AG04449 (cell line): ENCODE measurements around the gene AFMID.

Experiments used
- CTCF ChIA-PET: fragments of 350-600 bp; formaldehyde crosslinking; extraction: SDS; loops from one replicate; lab custom pipeline; 2021; ENCODE audit warnings: antibody characterized with exemption; lab: Yijun Ruan, JAX
- POLR2A ChIA-PET: fragments of 400-600, 350-600 bp; formaldehyde crosslinking; extraction: SDS; loops from one replicate; lab custom pipeline; 2020; ENCODE audit warnings: antibody characterized with exemption, inconsistent platforms; lab: Yijun Ruan, JAX
- DNase-seq: peaks from one replicate; pipeline ENCODE4 v3.0.0-alpha.2; 2010; ENCODE audit warnings: low read depth, low spot score
- H3K4me3 ChIP-seq: 2 replicates; pipeline ENCODE4 v1.5.1; 2011; ENCODE audit warnings: low read depth, mild to moderate bottlenecking, control low read depth, low read length
- TF ChIP-seq, protein P1 (sequence below): IDR thresholded peaks from one replicate; pipeline ENCODE4 v1.5.1; 2011; ENCODE audit warnings: mild to moderate bottlenecking, moderate library complexity, low read length, control low read depth, inconsistent platforms; ENCODE audit not compliant: insufficient read depth; ENCODE audit errors: missing control alignments

The AFMID gene

DNA sequence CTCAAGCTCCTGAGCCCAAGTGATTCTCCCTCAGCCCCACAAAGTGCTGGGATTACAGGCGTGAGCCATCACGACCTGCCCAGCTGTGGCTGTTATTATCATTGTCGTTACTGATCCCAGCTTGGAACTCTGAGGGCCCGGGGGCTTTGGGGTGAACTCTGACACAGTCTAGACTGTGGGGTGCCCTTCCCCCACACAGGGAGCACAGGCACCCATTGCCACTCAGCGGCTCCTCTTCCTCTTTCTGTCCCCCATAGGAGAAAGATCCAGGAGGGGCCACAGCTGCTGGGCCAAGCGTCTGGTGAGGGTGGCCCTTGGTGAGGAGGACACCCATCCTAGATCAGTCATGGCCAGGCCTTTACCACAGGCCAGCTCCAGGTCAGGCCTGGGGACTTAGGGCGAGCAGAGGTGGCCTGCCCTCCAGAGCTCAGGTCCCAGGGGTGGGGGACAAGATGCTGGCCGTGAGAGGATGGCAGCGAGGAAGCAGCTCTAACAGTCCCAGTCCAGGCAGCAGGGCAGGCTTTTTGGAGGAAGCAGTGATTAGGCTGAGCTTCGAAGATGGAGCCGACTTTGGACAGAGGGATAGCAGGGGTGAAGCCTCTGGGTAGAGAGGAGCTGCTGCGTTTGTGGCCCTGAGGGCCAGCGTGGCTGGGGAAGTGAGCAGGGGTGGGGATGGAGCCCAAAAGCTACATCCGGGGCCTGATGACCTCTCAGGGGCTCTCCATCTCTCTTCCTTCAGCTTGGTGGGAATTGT, 69.0 kb downstream of the AFMID start:
- ChIA-PET POLR2A (interaction anchor here (1.2 kb wide), 1 partner anchor 101 kb away, joined by 3 read pairs; no protein-coding TSS in a partner anchor), CTCF (interaction anchor here (0.7 to 10.3 kb wide), 7 partner anchors 8 to 237 kb away, joined by 3 to 177 read pairs (median 6); no protein-coding TSS in a partner anchor)
- DNase-seq, result no peak

DNA sequence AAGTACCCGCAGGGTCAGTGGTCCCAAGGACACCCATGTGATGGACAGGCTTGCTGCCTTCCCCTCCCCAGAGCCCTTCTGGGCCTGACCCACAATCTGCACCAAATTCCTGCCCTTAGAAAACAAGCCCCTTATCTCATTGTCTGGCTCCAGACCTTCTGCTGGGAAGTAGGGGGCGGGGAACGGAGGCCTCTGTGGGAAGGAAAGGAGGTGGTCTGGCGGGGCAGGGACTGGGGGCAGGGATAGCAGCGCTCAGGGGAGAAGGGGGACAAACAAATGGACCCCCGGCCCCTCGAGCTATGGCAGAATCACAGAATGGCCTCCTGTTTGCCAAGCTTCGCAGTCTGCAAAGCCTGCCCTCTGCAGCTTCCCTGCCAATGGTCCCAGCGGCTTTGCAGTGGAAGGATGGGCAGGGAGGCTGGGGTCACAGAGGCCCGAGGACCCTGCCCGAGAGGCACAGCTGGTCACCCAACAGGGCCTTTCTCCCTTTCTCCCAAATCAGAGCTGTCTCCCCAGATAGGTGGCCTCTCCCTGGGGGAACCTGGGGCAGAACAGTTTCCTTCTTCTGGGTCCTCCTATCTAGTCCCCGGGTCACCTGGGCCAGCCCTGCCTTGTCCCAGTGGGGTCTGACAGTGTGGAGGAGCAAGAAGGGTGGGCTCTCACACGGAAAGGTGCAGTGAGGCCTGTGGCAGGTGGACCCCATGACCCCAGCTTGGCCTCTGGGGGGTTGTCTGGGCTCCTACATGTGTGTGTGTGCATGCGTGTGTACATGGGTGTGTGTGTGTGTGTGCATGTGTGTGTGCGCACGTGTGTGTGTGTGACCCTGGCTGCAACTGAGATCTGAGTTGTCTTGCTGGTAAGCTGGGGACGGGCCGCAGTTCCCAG, 69.8 kb downstream of the AFMID start:
- TF ChIP-seq, protein P1, sequence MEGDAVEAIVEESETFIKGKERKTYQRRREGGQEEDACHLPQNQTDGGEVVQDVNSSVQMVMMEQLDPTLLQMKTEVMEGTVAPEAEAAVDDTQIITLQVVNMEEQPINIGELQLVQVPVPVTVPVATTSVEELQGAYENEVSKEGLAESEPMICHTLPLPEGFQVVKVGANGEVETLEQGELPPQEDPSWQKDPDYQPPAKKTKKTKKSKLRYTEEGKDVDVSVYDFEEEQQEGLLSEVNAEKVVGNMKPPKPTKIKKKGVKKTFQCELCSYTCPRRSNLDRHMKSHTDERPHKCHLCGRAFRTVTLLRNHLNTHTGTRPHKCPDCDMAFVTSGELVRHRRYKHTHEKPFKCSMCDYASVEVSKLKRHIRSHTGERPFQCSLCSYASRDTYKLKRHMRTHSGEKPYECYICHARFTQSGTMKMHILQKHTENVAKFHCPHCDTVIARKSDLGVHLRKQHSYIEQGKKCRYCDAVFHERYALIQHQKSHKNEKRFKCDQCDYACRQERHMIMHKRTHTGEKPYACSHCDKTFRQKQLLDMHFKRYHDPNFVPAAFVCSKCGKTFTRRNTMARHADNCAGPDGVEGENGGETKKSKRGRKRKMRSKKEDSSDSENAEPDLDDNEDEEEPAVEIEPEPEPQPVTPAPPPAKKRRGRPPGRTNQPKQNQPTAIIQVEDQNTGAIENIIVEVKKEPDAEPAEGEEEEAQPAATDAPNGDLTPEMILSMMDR, result no peak
- H3K4me3 ChIP-seq, result no peak overlapping the region
- no peak for DNase-seq
- POLR2A ChIA-PET, result interaction anchor here (1.2 kb wide), 1 partner anchor 101 kb away, joined by 3 read pairs; no protein-coding TSS in a partner anchor
- CTCF ChIA-PET, result interaction anchor here (1.7 to 10.3 kb wide), 4 partner anchors 7 to 164 kb away, joined by 5 to 177 read pairs (median 10); no protein-coding TSS in a partner anchor

More for the DNA sequence above, 69.0 kb downstream of the AFMID start:
- TF ChIP-seq, protein P1, result no peak
- H3K4me3 ChIP-seq, result no peak overlapping the region
